ENCODE measurements around the gene MMP27. TPM values are rescaled to one million over a fixed set of nuclear protein-coding genes. Genes with fewer than 3 reads are reported as not detected.

The MMP27 gene
- total RNA-seq, 1 experiment from 2014 or later = not detected

- Histone ChIP-seq H2AK5ac (ENCODE audit: insufficient read length, low read length) (no peak overlapping the region), H3K23me2 (ENCODE audit: insufficient read length, low read depth, low read length, poor library complexity, severe bottlenecking) (no peaks in the 10 kb centered on the region), H3K27me3 (ENCODE audit: insufficient read depth, low read length) (no peaks in the 10 kb centered on the region), H4K91ac (ENCODE audit: insufficient read length, low read depth, low read length) (no peak overlapping the region), H2BK120ac (ENCODE audit: low read depth, low read length, poor library complexity, severe bottlenecking) (no peak overlapping the region), H2BK5ac (ENCODE audit: insufficient read length, low read length) (no peak overlapping the region), H2BK12ac (ENCODE audit: insufficient read length, low read depth, low read length) (no peak overlapping the region), H4K5ac (ENCODE audit: insufficient read length, low read depth, low read length) (no peak overlapping the region), H3K9me3 (ENCODE audit: control insufficient read depth, low read depth, low read length) (no peaks in the 10 kb centered on the region), H2BK15ac (ENCODE audit: low read depth, low read length) (no peak overlapping the region), H4K20me1 (ENCODE audit: control insufficient read depth, insufficient read depth, insufficient read length) (no peaks in the 10 kb centered on the region), H3K4me1 (ENCODE audit: insufficient read depth, low read length) (no peaks in the 10 kb centered on the region), H3K79me1 (ENCODE audit: insufficient read depth, low read depth, low read length, poor library complexity, severe bottlenecking) (no peaks in the 10 kb centered on the region), H3K9ac (ENCODE audit: extremely low read depth, insufficient read length, low read length) (no peak overlapping the region), H3K56ac (ENCODE audit: insufficient read length, low read depth, low read length) (no peak overlapping the region), H3K4ac (ENCODE audit: low read depth, low read length) (no peak overlapping the region), H3K23ac (ENCODE audit: insufficient read length, low read depth, low read length) (no peak overlapping the region), H4K8ac (replicated peaks; ENCODE audit: insufficient read length, low read depth, low read length) (no peak overlapping the region), H3K18ac (ENCODE audit: insufficient read length, low read depth, low read length) (no peak overlapping the region), H3K14ac (ENCODE audit: insufficient read depth, low read length) (no peak overlapping the region), H3T11ph (ENCODE audit: low read length) (no peak overlapping the region), H2BK20ac (ENCODE audit: low read depth, low read length, poor library complexity, severe bottlenecking) (no peak overlapping the region), H2AFZ (ENCODE audit: low read length) (no peak overlapping the region), H3K4me2 (ENCODE audit: insufficient read depth, insufficient read length, low read length) (no peak overlapping the region), H3K27ac (ENCODE audit: insufficient read length, low read depth, low read length) (no peak overlapping the region), H3K79me2 (ENCODE audit: insufficient read depth, low read length) (no peaks in the 10 kb centered on the region)
- DNase-seq = no peak
- Mint-ChIP-seq H3K4me3 (no peak overlapping the region), H3K27ac (no peak overlapping the region), H3K36me3 (ENCODE audit: insufficient read depth in 1 of 3, low read depth in 3 of 3) (no peaks in the 10 kb centered on the region), H3K4me1 (peaks cover 3 to 6% of the 10 kb centered on the region in 2 experiments; a peak in 3 of 4 replicates), H3K27me3 (ENCODE audit: low read depth) (no peaks in the 10 kb centered on the region; the same call in 1 of the 2 replicates), H3K9me3 (no peaks in the 10 kb centered on the region)
- no peak for TF ChIP-seq CTCF (conservative IDR thresholded peaks at IDR 0.05)
- WGBS (ENCODE audit: extremely low coverage, insufficient read length, low lambda C conversion rate) = no CpG with 5 or more reads among the region's 3 CpGs
Observed at GRCh38 chr11:102704841-102705240, 728 bp downstream of the MMP27 start.
